HG03469 (cell line): ENCODE measurements around the gene NCBP1.
"Not testable (repeated sequence)": the region's sequence is repeated elsewhere in the genome, so short reads cannot be mapped to it uniquely, and the experiment has no call there.

Experiments
- ATAC-seq: cut with Tn5 transposase; IDR thresholded peaks from one replicate; pipeline ENCODE4 v1.9.1; 2021; ENCODE audit warnings: mild to moderate bottlenecking, moderate library complexity, moderate number of reproducible peaks; ENCODE audit not compliant: unreplicated experiment

The NCBP1 gene

GRCh38 chr9:97622483-97622882 lies 11.1 kb upstream of the NCBP1 start:
- not testable (repeated sequence) for ATAC-seq

DNA sequence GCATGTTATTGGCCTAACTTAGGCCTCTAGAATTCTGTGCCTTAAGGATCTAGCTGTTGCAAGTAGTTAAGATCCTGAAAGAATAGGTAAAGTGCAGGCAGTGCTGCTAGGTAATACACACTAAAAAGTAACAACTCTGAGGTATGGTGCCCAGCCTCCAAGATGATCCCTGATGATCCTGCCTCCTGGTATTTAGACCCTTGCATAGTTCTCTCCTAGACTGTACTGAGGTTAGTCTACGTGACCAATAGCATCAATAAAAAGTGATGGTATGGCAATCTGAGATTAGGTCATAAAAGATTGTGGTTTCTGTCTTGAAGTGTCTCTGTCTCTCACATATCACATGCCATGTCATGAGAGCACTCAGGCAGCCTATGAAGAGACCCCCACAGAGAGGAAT lies 9.7 kb upstream of the NCBP1 start:
- ATAC-seq, result no peak

GRCh38 chr9:97625620-97626019 lies 8.0 kb upstream of the NCBP1 start:
- ATAC-seq, result no peak

DNA sequence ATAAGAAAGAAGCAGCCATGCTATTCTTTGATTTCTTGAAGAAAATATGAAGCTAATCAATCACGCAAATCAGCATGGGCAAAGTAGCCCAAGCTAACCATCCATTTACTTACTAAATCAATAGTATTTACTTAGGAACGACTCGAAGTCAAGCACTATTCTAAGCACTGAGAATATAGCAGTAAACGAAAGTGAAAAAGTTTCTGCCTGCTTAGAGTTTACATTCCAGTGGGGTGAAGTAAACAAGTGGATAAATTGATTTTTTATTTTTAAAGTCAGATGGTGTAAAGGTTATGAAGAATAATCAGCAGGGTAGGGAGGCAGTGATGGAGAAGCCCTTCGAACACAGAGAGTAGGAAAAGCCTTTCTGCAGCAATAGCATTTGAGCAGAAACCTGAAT lies 6.0 kb upstream of the NCBP1 start:
- ATAC-seq, result no peak

GRCh38 chr9:97628668-97629067 lies 5.0 kb upstream of the NCBP1 start:
- no peak for ATAC-seq

DNA sequence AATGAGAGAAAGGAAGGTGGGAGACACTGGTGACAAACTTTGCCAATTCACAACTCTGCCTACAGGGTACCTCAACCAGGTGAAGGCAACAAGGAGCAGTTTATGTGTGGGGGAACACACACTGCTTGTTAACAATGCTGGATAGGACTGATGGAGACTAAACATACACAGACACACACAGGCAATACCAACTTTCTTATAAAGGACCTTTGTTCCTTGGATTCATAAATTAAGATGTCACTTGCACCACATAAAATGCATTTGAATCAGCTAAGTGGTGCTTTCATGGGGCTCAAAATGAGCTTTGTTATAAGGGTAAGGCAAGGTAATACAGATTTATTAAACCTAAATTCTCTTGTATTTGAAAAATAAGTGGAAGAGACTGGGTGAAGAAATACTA lies 4.5 kb upstream of the NCBP1 start:
- ATAC-seq, result no peak

- no peak for ATAC-seq
These were observed 3.0 kb upstream of the NCBP1 start for GRCh38 chr9:97630591-97630990.

- ATAC-seq, result peak; percentile 1
These were observed 1.2 kb upstream of the NCBP1 start for GRCh38 chr9:97632248-97632984.

GRCh38 chr9:97633859-97634490 lies 354 bp downstream of the NCBP1 start:
- ATAC-seq, result no peak

DNA sequence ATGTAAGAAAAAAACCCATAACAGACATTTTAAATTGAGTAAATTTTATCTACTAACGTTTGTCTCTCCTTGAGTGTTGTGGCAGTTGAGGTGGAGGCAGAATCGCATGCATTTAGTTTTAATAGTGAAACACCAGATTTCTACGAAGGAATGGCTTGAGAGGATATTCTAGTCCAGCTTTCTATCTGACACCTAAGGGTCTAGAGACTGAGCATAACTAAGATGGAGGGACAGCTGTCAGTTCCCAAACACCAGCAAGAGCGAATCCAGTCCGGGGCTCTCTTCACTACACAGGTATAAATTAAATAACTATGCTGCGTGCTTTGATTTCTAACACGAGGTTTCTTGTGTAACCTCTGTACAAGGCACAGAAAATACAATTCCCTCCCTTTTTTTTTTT lies 1.4 kb downstream of the NCBP1 start:
- ATAC-seq, result no peak

GRCh38 chr9:97636903-97637302 lies 3.3 kb downstream of the NCBP1 start:
- no peak for ATAC-seq

GRCh38 chr9:97638666-97639065 lies 5.0 kb downstream of the NCBP1 start:
- no peak for ATAC-seq

- ATAC-seq, result no peak
These were observed 6.7 kb downstream of the NCBP1 start for GRCh38 chr9:97640325-97640724.

- no peak for ATAC-seq
These were observed 12.1 kb downstream of the NCBP1 start for GRCh38 chr9:97645720-97646119.

DNA sequence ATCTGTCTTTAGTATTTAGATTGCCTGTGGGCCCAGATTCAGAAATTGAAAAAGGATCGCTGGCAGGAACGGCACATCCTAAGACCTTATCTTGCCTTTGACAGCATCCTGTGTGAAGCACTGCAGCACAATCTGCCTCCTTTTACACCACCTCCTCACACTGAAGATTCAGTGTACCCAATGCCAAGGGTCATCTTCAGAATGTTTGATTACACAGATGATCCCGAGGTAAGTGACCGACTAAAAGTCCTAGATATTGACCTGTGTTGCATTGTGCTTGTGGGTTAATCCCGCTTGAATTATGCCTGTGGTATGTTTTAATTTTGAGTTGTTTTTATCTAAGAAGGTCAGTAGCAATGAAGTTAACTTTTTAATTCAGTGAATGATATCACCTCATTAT lies 14.4 kb downstream of the NCBP1 start:
- ATAC-seq, result no peak

- no peak for ATAC-seq
These were observed 18.0 kb downstream of the NCBP1 start for GRCh38 chr9:97651646-97652045.

DNA sequence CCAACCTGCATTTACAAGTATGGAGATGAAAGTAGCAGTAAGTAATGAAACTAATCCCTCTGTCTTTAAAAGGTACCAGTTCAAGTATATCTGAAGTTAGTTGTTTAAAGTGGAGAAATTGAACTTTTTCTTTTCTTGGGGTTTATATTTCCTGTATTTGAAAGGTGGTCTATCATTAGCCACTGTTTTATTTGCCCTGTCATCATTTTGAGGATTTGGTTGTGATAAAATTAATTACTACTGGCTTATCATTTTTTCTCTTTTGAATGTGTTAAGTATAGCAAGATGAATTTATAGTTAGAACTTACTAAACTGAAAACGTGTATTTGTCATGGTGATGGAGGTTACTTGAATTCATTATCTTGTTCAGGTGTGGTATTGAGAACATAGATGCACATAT lies 25.1 kb downstream of the NCBP1 start:
- ATAC-seq, result no peak

- no peak for ATAC-seq
These were observed 26.1 kb downstream of the NCBP1 start for GRCh38 chr9:97659771-97660170.

DNA sequence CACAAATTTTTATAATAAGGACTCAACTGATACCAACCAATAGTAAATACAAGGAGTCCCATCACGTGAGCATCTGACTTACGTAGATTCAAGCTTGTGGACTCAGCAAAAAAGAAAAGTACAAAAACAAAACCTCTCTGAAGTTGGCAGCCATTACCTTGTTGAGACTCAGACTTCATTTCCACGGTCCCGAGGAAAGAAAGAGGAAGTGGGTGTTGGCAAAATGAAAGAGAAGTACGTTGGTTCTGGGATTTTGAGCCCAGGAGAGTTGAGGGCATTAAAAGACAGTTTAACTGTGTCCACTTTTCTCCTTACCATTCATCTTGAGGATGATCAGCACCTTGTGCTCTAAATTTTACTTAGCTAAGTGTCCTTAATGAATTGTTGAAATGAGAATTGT lies 26.7 kb downstream of the NCBP1 start:
- no peak for ATAC-seq

GRCh38 chr9:97660847-97661246 lies 27.2 kb downstream of the NCBP1 start:
- ATAC-seq, result no peak

- ATAC-seq, result no peak
These were observed 32.1 kb downstream of the NCBP1 start for GRCh38 chr9:97665742-97666141.

- no peak for ATAC-seq
These were observed 33.5 kb downstream of the NCBP1 start for GRCh38 chr9:97666907-97667686.
